Stimulated activated naive CD4-positive, alpha-beta T cell treated with Interleukin-2 at 50 U/mL for 16 hours (primary cell): ENCODE data around the gene ROMO1.
A peak's percentile ranks its signal among the peaks of the same experiment; 100 is the strongest.
"Not testable (repeated sequence)": the region's sequence is repeated elsewhere in the genome, so short reads cannot be mapped to it uniquely, and the experiment has no call there.

Experiments
- DNase-seq: peaks from one replicate; lab custom pipeline; 2025; lab: John Stamatoyannopoulos, UW

Gene ROMO1

GRCh38 chr20:35730583-35731468 is 31.6 kb downstream of the ROMO1 start:
- DNase-seq = no peak

DNA sequence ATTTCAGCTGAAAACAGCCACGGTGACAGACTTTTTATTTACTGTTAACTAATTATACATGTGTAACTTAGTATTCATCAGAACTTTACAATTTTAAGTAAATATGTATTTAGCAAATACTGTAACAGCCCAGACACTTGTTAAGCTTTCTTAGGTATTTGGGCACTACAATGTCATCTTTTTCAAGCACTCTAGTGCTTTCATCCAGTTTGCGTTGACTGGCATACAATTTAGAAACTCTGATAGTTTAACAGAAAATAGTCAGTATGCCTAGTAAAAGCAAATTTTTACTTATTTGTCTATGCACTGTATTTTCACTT is 32.2 kb downstream of the ROMO1 start:
- no peak for DNase-seq

GRCh38 chr20:35731862-35732643 is 32.8 kb downstream of the ROMO1 start:
- no peak for DNase-seq

- no peak for DNase-seq
These were observed 33.4 kb downstream of the ROMO1 start for GRCh38 chr20:35732644-35732982.

GRCh38 chr20:35734374-35734773 is 35.2 kb downstream of the ROMO1 start:
- DNase-seq = no peak

DNA sequence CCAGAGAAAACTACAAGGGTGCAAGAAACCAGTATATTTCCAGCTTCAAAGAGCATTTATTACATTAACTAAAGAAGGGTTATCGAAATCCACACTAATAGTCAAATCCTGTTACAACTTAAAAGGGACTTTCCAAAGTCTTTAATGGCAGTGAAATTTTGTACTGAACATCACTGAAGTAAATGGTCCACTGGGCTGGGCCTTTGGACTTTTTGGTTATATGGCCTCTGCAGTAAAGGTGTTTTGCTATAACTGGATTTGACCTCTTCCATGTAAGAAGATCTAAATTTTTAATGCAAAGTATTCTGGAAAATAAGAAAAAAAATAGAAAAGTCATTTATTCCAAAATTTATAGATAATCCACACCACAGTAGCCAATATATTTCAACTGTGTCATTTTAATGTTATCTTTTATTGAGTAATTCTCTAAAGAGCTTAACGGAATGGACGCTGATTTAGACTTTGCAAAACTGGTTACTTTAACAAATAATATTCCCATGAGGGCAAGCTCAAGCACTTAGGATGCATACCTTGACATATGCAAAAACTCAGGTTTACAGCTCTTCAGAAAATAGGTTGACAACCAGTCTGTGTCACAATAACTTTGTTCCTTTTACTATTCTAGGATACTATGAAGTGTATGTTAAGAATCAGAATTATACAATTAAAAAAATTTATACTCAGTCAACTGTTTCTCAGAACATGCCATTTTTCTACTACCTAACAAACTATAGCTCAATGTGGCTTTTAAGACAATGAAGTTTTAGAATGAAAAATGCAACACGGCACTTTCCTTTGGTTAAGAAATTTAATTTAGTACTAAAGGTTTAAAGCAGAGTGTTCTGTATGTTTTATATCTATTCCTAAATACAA is 35.8 kb downstream of the ROMO1 start:
- DNase-seq = no peak

- DNase-seq = no peak
These were observed 36.7 kb downstream of the ROMO1 start for GRCh38 chr20:35735826-35736470.

- DNase-seq = no peak
These were observed 38.7 kb downstream of the ROMO1 start for GRCh38 chr20:35737865-35738333.

DNA sequence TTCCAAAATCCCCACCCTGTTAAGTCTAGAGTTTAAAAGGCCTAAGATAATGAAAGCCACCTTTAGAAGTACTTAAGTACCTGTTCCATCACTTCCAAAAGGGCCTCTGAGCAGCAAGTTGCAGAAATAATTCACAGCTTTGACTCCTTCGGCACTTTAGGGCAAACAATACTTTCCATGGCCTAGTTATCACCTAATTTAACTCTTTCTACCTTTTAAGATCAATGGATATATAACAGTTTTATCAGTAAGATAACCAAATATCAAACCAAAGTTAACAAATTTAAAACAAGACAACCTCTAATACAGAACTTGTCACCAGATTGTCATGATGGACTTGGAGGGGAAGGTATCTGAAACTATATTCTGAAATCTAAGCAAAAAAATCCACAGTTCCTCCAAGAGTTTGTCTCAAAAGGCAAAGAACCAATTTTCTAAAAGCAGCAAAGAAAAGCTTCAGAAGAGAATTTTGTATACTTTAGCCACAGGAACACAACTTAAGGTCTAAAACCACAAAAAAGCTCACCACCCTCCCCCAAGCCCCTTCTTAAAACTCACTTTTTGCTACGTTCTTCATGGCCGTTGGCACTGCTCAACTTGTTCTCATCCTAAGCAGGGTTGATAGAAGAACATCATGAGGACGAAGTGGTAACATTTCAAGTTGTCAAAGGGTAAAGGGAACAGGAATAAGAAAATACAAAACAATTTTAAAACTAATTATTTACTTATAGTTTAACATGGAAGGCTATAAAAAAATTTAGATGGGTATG is 39.4 kb downstream of the ROMO1 start:
- no peak for DNase-seq

DNA sequence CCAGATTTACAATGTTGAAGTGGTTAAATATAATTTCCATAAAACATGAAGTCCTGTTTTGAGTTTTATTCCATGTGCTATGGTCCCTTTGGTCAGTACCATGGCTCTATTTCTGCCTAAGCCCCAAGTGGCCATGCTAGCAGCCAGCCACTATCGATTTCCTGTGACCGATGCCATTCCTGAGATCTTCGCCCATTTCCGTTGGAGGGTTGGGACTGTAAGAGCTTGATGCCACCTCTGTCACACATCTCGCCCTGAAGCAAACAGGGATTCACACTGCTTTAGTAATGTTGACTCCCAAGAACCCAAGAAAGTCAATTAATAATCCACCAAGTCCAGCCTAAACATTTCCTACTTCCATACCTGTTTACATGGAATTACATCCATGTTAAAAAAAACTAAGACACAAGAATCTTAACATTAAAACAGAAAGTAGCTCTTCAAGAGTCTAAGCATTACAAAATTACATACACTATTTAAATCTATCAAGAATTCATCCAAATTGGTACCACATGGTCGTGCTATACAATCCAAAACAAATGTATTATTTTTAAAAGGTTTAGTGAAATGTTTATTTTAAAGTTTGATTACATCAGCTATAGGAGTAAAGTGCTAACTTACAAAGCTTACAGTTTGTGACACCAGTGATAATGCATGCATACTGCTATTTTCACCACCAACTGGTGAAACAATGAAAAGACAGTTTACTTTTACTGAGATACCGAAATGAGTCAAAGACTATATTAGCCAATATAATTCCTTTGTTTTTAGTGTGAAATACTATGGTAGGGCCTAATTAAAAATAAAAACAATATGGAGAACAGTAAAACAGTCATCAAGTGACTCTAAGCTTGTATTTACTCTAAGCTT is 40.3 kb downstream of the ROMO1 start:
- no peak for DNase-seq

DNA sequence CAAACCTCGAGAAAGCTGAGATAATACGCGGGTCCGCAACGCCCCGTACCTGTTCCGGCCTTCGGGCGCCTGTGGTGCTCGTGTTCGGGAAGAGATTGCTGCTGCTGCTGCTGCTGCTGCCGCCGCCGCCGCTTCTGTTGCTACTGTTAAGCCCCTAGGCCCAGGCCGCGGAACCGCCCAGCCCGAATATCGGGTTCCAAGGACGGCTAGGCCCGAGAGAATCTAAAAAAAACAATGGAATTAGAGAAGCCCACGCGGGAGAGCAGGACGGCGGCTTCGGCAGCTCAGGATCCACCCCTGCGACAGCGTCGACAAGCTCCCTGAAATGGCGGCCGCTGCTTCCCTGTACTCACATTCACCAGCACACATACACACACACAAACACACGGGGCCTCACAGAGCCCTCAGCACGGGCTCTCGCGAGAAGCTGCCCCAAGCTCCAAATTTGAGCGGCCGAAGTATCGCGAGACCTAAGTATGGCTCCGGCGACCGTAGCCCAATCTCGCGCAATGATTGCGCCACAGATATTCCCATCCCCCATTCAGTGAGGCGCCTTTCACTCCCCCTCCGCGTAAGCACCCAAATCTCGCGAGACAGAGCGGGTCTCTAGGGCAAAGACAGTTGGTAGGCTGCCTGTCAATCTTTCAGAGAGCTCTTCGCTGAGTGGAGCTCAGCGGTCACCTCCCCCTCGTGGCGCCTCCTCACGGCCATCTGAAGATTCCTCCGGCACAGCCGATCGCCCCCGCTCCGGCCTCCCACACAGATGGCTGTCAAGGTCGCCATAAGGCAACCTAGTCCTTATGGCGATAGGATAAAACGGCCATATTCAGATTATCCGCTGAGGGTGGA is 42.9 kb downstream of the ROMO1 start, which contains the start of gene RBM39:
RBM39 (minus strand) TSS at position 369 of the 849 bp plus-strand sequence. CDS start 1,386 bp downstream, outside the sequence.
- DNase-seq = peak; percentile 99

- no peak for DNase-seq
These were observed 43.7 kb downstream of the ROMO1 start for GRCh38 chr20:35742741-35743523.

- no peak for DNase-seq
These were observed 44.7 kb downstream of the ROMO1 start for GRCh38 chr20:35743693-35744491.

- not testable (repeated sequence) for DNase-seq
These were observed 45.3 kb downstream of the ROMO1 start for GRCh38 chr20:35744492-35744841.
